IMR-90 (cell line): ENCODE data around the gene MCF2L. TPM values are rescaled to one million over a fixed set of nuclear protein-coding genes. Genes with fewer than 3 reads are reported as not detected.

Experiments used
- CEBPB ChIP-seq: IDR thresholded peaks from 2 replicates; pipeline ENCODE4 v1.6.1; 2012; ENCODE audit warnings: low read depth, low read length, improper control_type of control experiment
- ELK1 ChIP-seq: fragments of 150-350 bp; IDR thresholded peaks from 2 replicates; pipeline ENCODE4 v1.6.1; 2016; ENCODE audit warnings: low read depth, mild to moderate bottlenecking, low read length, moderate library complexity, borderline replicate concordance
- MAZ ChIP-seq: IDR thresholded peaks from 2 replicates; pipeline ENCODE4 v1.6.1; 2012; ENCODE audit warnings: low read depth, mild to moderate bottlenecking, low read length, improper control_type of control experiment, moderate library complexity, borderline replicate concordance
- RAD21 ChIP-seq: IDR thresholded peaks from 2 replicates; pipeline ENCODE4 v1.6.1; 2012; ENCODE audit warnings: low read length, improper control_type of control experiment
- RCOR1 ChIP-seq: IDR thresholded peaks from 2 replicates; pipeline ENCODE4 v1.6.1; 2012; ENCODE audit warnings: mild to moderate bottlenecking, low read length, improper control_type of control experiment; ENCODE audit not compliant: insufficient replicate concordance
- polyA plus RNA-seq, 3 experiments: library from polyadenylated mRNA; depleted of rRNA; stranded (reverse); fragments of >200 nt; gene quantifications; 2 replicates each; pipeline ENCODE4 v1.2.3, GENCODE V29; 2012; ENCODE audit warnings: low replicate concordance in 1 of 3
- total RNA-seq: library from RNA; depleted of rRNA; stranded (reverse); fragments of >200 nt; gene quantifications from 2 replicates; pipeline ENCODE4 v1.2.3, GENCODE V29; 2012

Gene MCF2L
- total and polyA plus RNA-seq, 2 of the 4 experiments (the other 2 are of a cell fraction) = 0.18 TPM; not detected in 1

GRCh38 chr13:113121183-113121927 lies 152.3 kb downstream of the MCF2L start (continued):
- TF ChIP-seq ELK1 (no peak), RAD21 (no peak), CEBPB (no peak), RCOR1 (no peak), MAZ (no peak)
